Measurements from ENCODE around the gene PTAFR.

The PTAFR gene

GRCh38 chr1:28114844-28115243 lies 61.6 kb downstream of the PTAFR start:
- H3K27ac ChIP-seq (replicated peaks): peak overlapping the region; percentile 83
- no peak for TF ChIP-seq SPI1 (IDR thresholded peaks at IDR 0.05; ENCODE audit: borderline replicate concordance, low read depth)
- H3K4me3 ChIP-seq (replicated peaks; ENCODE audit: insufficient read depth, low read length): no peak overlapping the region
- H3K27me3 ChIP-seq (ENCODE audit: insufficient read depth, poor library complexity, severe bottlenecking): no peaks in the 10 kb centered on the region
- DNase-seq (ENCODE audit: low read depth in 1 of 2, low spot score in 1 of 2): no peak

- DNase-seq (ENCODE audit: low read depth in 1 of 2, low spot score in 1 of 2): no peak
- TF ChIP-seq SPI1 (IDR thresholded peaks at IDR 0.05; ENCODE audit: borderline replicate concordance, low read depth) (no peak), CTCF (IDR thresholded peaks at IDR 0.05; ENCODE audit: insufficient read depth, low read length) (no peak), GABPA (IDR thresholded peaks at IDR 0.05; ENCODE audit: low read depth) (no peak), REST (IDR thresholded peaks at IDR 0.05; ENCODE audit: insufficient replicate concordance, low read depth) (no peak), POLR2AphosphoS5 (IDR thresholded peaks at IDR 0.05; ENCODE audit: low read depth) (no peak)
- Histone ChIP-seq H3K4me3 (replicated peaks; ENCODE audit: insufficient read depth, low read length) (no peak overlapping the region), H3K27me3 (ENCODE audit: insufficient read depth, poor library complexity, severe bottlenecking) (no peaks in the 10 kb centered on the region), H3K27ac (replicated peaks) (peak overlapping the region; percentile 83)
Observed at GRCh38 chr1:28113242-28113572, 63.3 kb downstream of the PTAFR start.

- Histone ChIP-seq H3K4me3 (replicated peaks; ENCODE audit: insufficient read depth, low read length) (no peak overlapping the region), H3K27me3 (ENCODE audit: insufficient read depth, poor library complexity, severe bottlenecking) (no peaks in the 10 kb centered on the region), H3K27ac (replicated peaks) (peak overlapping the region; percentile 83)
- TF ChIP-seq GABPA (IDR thresholded peaks at IDR 0.05; ENCODE audit: low read depth) (no peak), REST (IDR thresholded peaks at IDR 0.05; ENCODE audit: insufficient replicate concordance, low read depth) (no peak), SPI1 (IDR thresholded peaks at IDR 0.05; ENCODE audit: borderline replicate concordance, low read depth) (peak; percentile 17; the same call in 1 of the 2 replicates), POLR2AphosphoS5 (IDR thresholded peaks at IDR 0.05; ENCODE audit: low read depth) (no peak), CTCF (IDR thresholded peaks at IDR 0.05; ENCODE audit: insufficient read depth, low read length) (peak; percentile 15)
- peak; percentile 80 to 98 for DNase-seq (ENCODE audit: low read depth in 1 of 2, low spot score in 1 of 2)
Observed at GRCh38 chr1:28112388-28113241, 63.9 kb downstream of the PTAFR start.

- peak in 1 of 2 experiments; percentile 65 for DNase-seq (ENCODE audit: low read depth in 1 of 2, low spot score in 1 of 2)
- Histone ChIP-seq H3K27me3 (ENCODE audit: insufficient read depth, poor library complexity, severe bottlenecking) (no peaks in the 10 kb centered on the region), H3K4me3 (replicated peaks; ENCODE audit: insufficient read depth, low read length) (no peak overlapping the region), H3K27ac (replicated peaks) (peak overlapping the region; percentile 83)
- no peak for TF ChIP-seq POLR2AphosphoS5 (IDR thresholded peaks at IDR 0.05; ENCODE audit: low read depth)
- no peak for TF ChIP-seq GABPA (IDR thresholded peaks at IDR 0.05; ENCODE audit: low read depth)
- TF ChIP-seq CTCF (IDR thresholded peaks at IDR 0.05; ENCODE audit: insufficient read depth, low read length): no peak
- TF ChIP-seq REST (IDR thresholded peaks at IDR 0.05; ENCODE audit: insufficient replicate concordance, low read depth): no peak
- TF ChIP-seq SPI1 (IDR thresholded peaks at IDR 0.05; ENCODE audit: borderline replicate concordance, low read depth): no peak; the same call in 1 of the 2 replicates
Observed at GRCh38 chr1:28111157-28111556, 65.3 kb downstream of the PTAFR start.
